GM12878 (cell line): ENCODE results near the gene RAPGEF4. TPM values are rescaled to one million over a fixed set of nuclear protein-coding genes. Genes with fewer than 3 reads are reported as not detected.

Experiments used
- ATAC-seq: fragments of 200-7000 bp; cut with Tn5 transposase; 3 replicates; pipeline ENCODE4 v1.9.1; 2020; ENCODE audit warnings: mild to moderate bottlenecking, moderate library complexity
- BruUV-seq: library from RNA; stranded (reverse); fragments of 400-500 nt; replicated peaks from 2 replicates; lab custom pipeline; 2021; lab: Mats Ljungman, UMichigan
- CTCF ChIA-PET: fragments of 300-600 bp; sonication (Branson Sonifier 250); formaldehyde crosslinking; extraction: SDS; loops from one replicate; lab custom pipeline; 2021; ENCODE audit warnings: inconsistent platforms; lab: Yijun Ruan, JAX
- POLR2A ChIA-PET: fragments of 350-600 bp; formaldehyde crosslinking; extraction: SDS; loops from one replicate; lab custom pipeline; 2021; ENCODE audit warnings: inconsistent platforms; lab: Charles Lee
- RAD21 ChIA-PET: fragments of 300-600 bp; sonication (Branson Sonifier 250); formaldehyde crosslinking; loops from one replicate; lab custom pipeline; 2023; ENCODE audit warnings: antibody characterized with exemption; ENCODE audit not compliant: unreplicated experiment; lab: Charles Lee
- SMC1A ChIA-PET: fragments of 300-600 bp; sonication (Branson Sonifier 250); formaldehyde crosslinking; loops from one replicate; lab custom pipeline; 2023; ENCODE audit not compliant: unreplicated experiment, uncharacterized antibody; lab: Charles Lee
- DNase-seq: peaks from one replicate; pipeline ENCODE4 v3.0.0-alpha.2; 2011; ENCODE audit warnings: low read depth, low spot score
- FAIRE-seq: peaks from 3 replicates; lab custom pipeline; 2011; peaks lifted over from hg19 to GRCh38; lab: Jason Lieb, UNC
- H2AFZ ChIP-seq: 2 replicates; pipeline ENCODE4 v1.6.0; 2011; ENCODE audit warnings: low read depth, low read length, control low read depth; ENCODE audit not compliant: control insufficient read depth
- H3K27ac ChIP-seq: 2 replicates; pipeline ENCODE4 v1.5.1; 2011; ENCODE audit warnings: control low read depth; ENCODE audit not compliant: control insufficient read depth, insufficient read depth
- H3K27me3 ChIP-seq, 2 experiments: replicated peaks in 1 of 2; 2 replicates each; pipeline versions ENCODE4 v1.6.0 to v1.6.1; 2011; ENCODE audit warnings: low read length in 1 of 2; ENCODE audit not compliant: control insufficient read depth in 2 of 2, insufficient read depth in 2 of 2
- H3K36me3 ChIP-seq, 2 experiments: 2 replicates each; pipeline ENCODE4 v1.5.1; 2011; ENCODE audit warnings: low read length in 1 of 2; ENCODE audit not compliant: control insufficient read depth in 2 of 2, insufficient read depth in 2 of 2
- H3K4me1 ChIP-seq: 2 replicates; pipeline ENCODE4 v1.6.1; 2011; ENCODE audit warnings: mild to moderate bottlenecking, low read length, moderate library complexity, mixed read lengths; ENCODE audit not compliant: control insufficient read depth, insufficient read depth
- H3K4me2 ChIP-seq: 2 replicates; pipeline ENCODE4 v1.6.0; 2011; ENCODE audit warnings: control low read depth; ENCODE audit not compliant: control insufficient read depth, insufficient read depth
- H3K4me3 ChIP-seq: fragments of 200-600 bp; sonication (generic); 2 replicates; pipeline ENCODE4 v1.5.1; 2016
- H3K79me2 ChIP-seq: 2 replicates; pipeline ENCODE4 v1.6.0; 2011; ENCODE audit warnings: low read length; ENCODE audit not compliant: control insufficient read depth, insufficient read depth
- H3K9ac ChIP-seq: 2 replicates; pipeline ENCODE4 v1.8.0; 2011; ENCODE audit warnings: low read length, control low read depth, mixed read lengths; ENCODE audit not compliant: control insufficient read depth, insufficient read depth
- H3K9me3 ChIP-seq: replicated peaks from 3 replicates; pipeline ENCODE4 v1.5.1; 2011; ENCODE audit warnings: mild to moderate bottlenecking, low read length; ENCODE audit not compliant: control insufficient read depth, insufficient read depth
- H4K20me1 ChIP-seq: 2 replicates; pipeline ENCODE4 v1.6.0; 2011; ENCODE audit not compliant: control insufficient read depth, insufficient read depth
- BACH1 ChIP-seq: fragments of 450-650 bp; IDR thresholded peaks from 2 replicates; pipeline ENCODE4 v1.6.1; 2017; ENCODE audit warnings: mild to moderate bottlenecking, borderline replicate concordance
- BHLHE40 ChIP-seq, 2 experiments: fragments of 450-650 bp in 1 of 2; IDR thresholded peaks; 2 replicates each; pipeline ENCODE4 v1.6.1; 2011 to 2017; ENCODE audit warnings: low read depth in 2 of 2, borderline replicate concordance in 1 of 2, improper control_type of control experiment in 1 of 2, low read length in 1 of 2, mild to moderate bottlenecking in 1 of 2
- CBFB ChIP-seq: IDR thresholded peaks from 2 replicates; pipeline ENCODE4 v1.6.1; 2016; ENCODE audit warnings: antibody characterized with exemption, low read depth
- E2F4 ChIP-seq: IDR thresholded peaks from 2 replicates; pipeline ENCODE4 v1.6.1; 2012; ENCODE audit warnings: low read depth, low read length, improper control_type of control experiment
- HCFC1 ChIP-seq: fragments of 150-350 bp; IDR thresholded peaks from 2 replicates; pipeline ENCODE4 v1.6.1; 2014; ENCODE audit warnings: low read length
- JUNB ChIP-seq: IDR thresholded peaks from 2 replicates; pipeline ENCODE4 v1.6.1; 2016; ENCODE audit warnings: antibody characterized with exemption, mild to moderate bottlenecking
- NRF1 ChIP-seq: conservative IDR thresholded peaks from 2 replicates; pipeline ENCODE4 v1.6.1; 2011; ENCODE audit warnings: mild to moderate bottlenecking, low read depth, low read length, improper control_type of control experiment
- PAX5 ChIP-seq: IDR thresholded peaks from 2 replicates; pipeline ENCODE4 v1.6.1; 2011; ENCODE audit warnings: low read depth, low read length, borderline replicate concordance
- POLR2AphosphoS2 ChIP-seq: IDR thresholded peaks from 2 replicates; pipeline ENCODE4 v1.6.1; 2011; ENCODE audit warnings: low read depth, mild to moderate bottlenecking, low read length, improper control_type of control experiment, moderate library complexity
- POLR2AphosphoS5 ChIP-seq: IDR thresholded peaks from 2 replicates; pipeline ENCODE4 v1.6.1; 2011; ENCODE audit warnings: mild to moderate bottlenecking, low read length, inconsistent platforms
- SIN3A ChIP-seq: IDR thresholded peaks from 2 replicates; pipeline ENCODE4 v1.6.1; 2012; ENCODE audit warnings: low read depth, low read length, improper control_type of control experiment
- SIX5 ChIP-seq: IDR thresholded peaks from 2 replicates; pipeline ENCODE4 v1.6.1; 2011; ENCODE audit warnings: mild to moderate bottlenecking, low read depth, low read length, moderate library complexity; ENCODE audit not compliant: severe bottlenecking
- SREBF1 ChIP-seq: IDR thresholded peaks from 2 replicates; pipeline ENCODE4 v1.6.1; 2012; ENCODE audit warnings: mild to moderate bottlenecking, low read length
- TCF12 ChIP-seq: IDR thresholded peaks from 2 replicates; pipeline ENCODE4 v1.6.1; 2011; ENCODE audit warnings: low read depth, mild to moderate bottlenecking, low read length
- ZNF592 ChIP-seq: fragments of 450-650 bp; IDR thresholded peaks from 2 replicates; pipeline ENCODE4 v1.6.1; 2017; ENCODE audit warnings: mild to moderate bottlenecking, moderate library complexity
- WGBS: methylation state at CpG from one replicate; pipeline ENCODE4 v1.1.6; 2016; ENCODE audit warnings: low lambda C conversion rate; ENCODE audit not compliant: insufficient replicate concordance, insufficient coverage; ENCODE audit errors: missing lambda C conversion rate; 5-methylcytosine and 5-hydroxymethylcytosine counted together
- in situ Hi-C: fragments of 300-500 bp; cut with MboI; formaldehyde crosslinking; loops from 9 replicates; pipeline ENCODE4 v1.14.3; 2018; ENCODE audit warnings: mixed read lengths
- intact Hi-C: fragments of 100-400 bp; cut with micrococcal nuclease; formaldehyde crosslinking; loops from one replicate; pipeline ENCODE4 v1.14.2; 2022; ENCODE audit not compliant: unreplicated experiment
- polyA plus RNA-seq, 11 experiments: library from polyadenylated mRNA; depleted of rRNA in 4 of 11; unstranded in 6 of 11; stranded (reverse) in 5 of 11; fragments of >200 nt; fragmentation: Nextera tagmentation in 4 of 11; fragmentation: Illumina TruSeq in 1 of 11; extraction: Ambion mirVana in 4 of 11; extraction: Trizol in 1 of 11; gene quantifications; 1 replicate in 1 of 11; 2 replicates in 10 of 11; pipeline versions ENCODE4 v1.2.1 to v1.2.3, GENCODE V29; 2011 to 2016; ENCODE audit warnings: inconsistent platforms in 2 of 11, missing spikeins in 2 of 11, low read depth in 1 of 11
- total RNA-seq, 4 experiments: library from RNA; depleted of rRNA in 3 of 4; stranded (reverse); fragments of >200 nt in 3 of 4; fragmentation: Illumina TruSeq in 1 of 4; extraction: Trizol in 1 of 4; gene quantifications; 2 replicates each; pipeline versions ENCODE4 v1.2.1 to v1.2.3, GENCODE V29; 2013 to 2021

Gene RAPGEF4
- total and polyA plus RNA-seq, 10 of the 15 experiments (the other 5 are each of a cell fraction or from before 2014, with no cell fraction given) = 0.18 TPM; not detected in 8

GRCh38 chr2:172967036-172967982 lies 231.7 kb downstream of the RAPGEF4 start:
- Histone ChIP-seq H2AFZ (no peak overlapping the region), H3K27me3 (peaks cover 0 to 2% of the 10 kb centered on the region in 2 experiments; a peak in 3 of 4 replicates), H3K9me3 (no peaks in the 10 kb centered on the region), H3K27ac (no peak overlapping the region), H4K20me1 (no peaks in the 10 kb centered on the region), H3K79me2 (no peaks in the 10 kb centered on the region), H3K4me2 (no peak overlapping the region), H3K36me3 (no peaks in the 10 kb centered on the region), H3K4me3 (no peak overlapping the region), H3K9ac (no peak overlapping the region), H3K4me1 (no peaks in the 10 kb centered on the region)
- 21% methylated on average over 16 of the region's 16 CpGs for WGBS
- FAIRE-seq (no peak), DNase-seq (no peak), ATAC-seq (no peak)
- SMC1A ChIA-PET = no interaction called here
- POLR2A ChIA-PET = no interaction called here
- in situ Hi-C loops (no loop called here), intact Hi-C loops (no loop called here)
- no TSS peak for BruUV-seq
- TF ChIP-seq CBFB (no peak), TCF12 (no peak), PAX5 (no peak), SIN3A (no peak), SREBF1 (no peak), BHLHE40 (IDR thresholded peaks at IDR 0.05; ENCODE audit: borderline replicate concordance in 1 of 2, low read depth in 2 of 2, low read length in 1 of 2) (no peak), POLR2AphosphoS2 (no peak), NRF1 (no peak), BACH1 (no peak), ZNF592 (no peak), HCFC1 (no peak), SIX5 (no peak), JUNB (no peak), E2F4 (no peak), POLR2AphosphoS5 (no peak)
- CTCF ChIA-PET = no interaction called here
- RAD21 ChIA-PET = no interaction called here
